K562 (cell line): ENCODE data around the gene RMND5B. TPM values are rescaled to one million over a fixed set of nuclear protein-coding genes. Genes with fewer than 3 reads are reported as not detected.
A peak's percentile ranks its signal among the peaks of the same experiment; 100 is the strongest.

Experiments used
- ARID1B ChIP-seq: fragments of 450-650 bp; IDR thresholded peaks from 2 replicates; pipeline ENCODE4 v1.6.1; 2016; ENCODE audit warnings: antibody characterized with exemption, mild to moderate bottlenecking, inconsistent platforms
- ARID2 ChIP-seq: fragments of 450-650 bp; IDR thresholded peaks from 2 replicates; pipeline ENCODE4 v1.6.1; 2017; ENCODE audit warnings: antibody characterized with exemption, mild to moderate bottlenecking
- CBX2 ChIP-seq: fragments of 200-600 bp; sonication (generic); IDR thresholded peaks from one replicate; pipeline ENCODE4 v1.6.1; 2012; ENCODE audit warnings: mild to moderate bottlenecking, low read length, inconsistent platforms; ENCODE audit not compliant: insufficient read depth, poor library complexity, severe bottlenecking
- CEBPB ChIP-seq: fragments of 450-650 bp; IDR thresholded peaks from 2 replicates; pipeline ENCODE4 v1.6.1; 2016; ENCODE audit warnings: missing genetic modification characterization, missing compliant biosample characterization
- CTCFL ChIP-seq: IDR thresholded peaks from 2 replicates; pipeline ENCODE4 v1.6.1; 2011; ENCODE audit warnings: borderline replicate concordance, low read depth, mild to moderate bottlenecking, moderate library complexity, low read length; ENCODE audit not compliant: insufficient read depth, poor library complexity, severe bottlenecking
- DIDO1 ChIP-seq: fragments of 450-650 bp; IDR thresholded peaks from 2 replicates; pipeline ENCODE4 v1.6.1; 2016; ENCODE audit warnings: low read depth, missing biosample characterization, missing genetic modification characterization
- E2F1 ChIP-seq: sonication (generic); formaldehyde crosslinking; IDR thresholded peaks from 2 replicates; pipeline ENCODE4 v1.8.1; 2023; ENCODE audit warnings: mild to moderate bottlenecking, missing genetic modification reagents, moderate library complexity
- E2F8 ChIP-seq: fragments of 450-650 bp; IDR thresholded peaks from 2 replicates; pipeline ENCODE4 v1.7.1; 2018; ENCODE audit warnings: mild to moderate bottlenecking, low read depth; ENCODE audit not compliant: partially characterized antibody
- HBP1 ChIP-seq: fragments of 450-650 bp; formaldehyde crosslinking; IDR thresholded peaks from 2 replicates; pipeline ENCODE4 v1.4.0; 2022; ENCODE audit warnings: missing genetic modification characterization
- JUND ChIP-seq, 2 experiments: IDR thresholded peaks; 2 replicates in 1 of 2; 3 replicates in 1 of 2; pipeline ENCODE4 v1.6.1; 2011; ENCODE audit warnings: borderline replicate concordance in 2 of 2, low read depth in 2 of 2, low read length in 2 of 2, improper control_type of control experiment in 1 of 2, missing biosample characterization in 1 of 2, missing genetic modification characterization in 1 of 2, missing genetic modification reagents in 1 of 2
- NCOA1 ChIP-seq: fragments of 450-650 bp; IDR thresholded peaks from 2 replicates; pipeline ENCODE4 v1.6.1; 2016; ENCODE audit warnings: low read depth
- PBX2 ChIP-seq, 2 experiments: IDR thresholded peaks in 1 of 2; conservative IDR thresholded peaks in 1 of 2; 2 replicates each; pipeline ENCODE4 v1.6.1; 2016; ENCODE audit warnings: low read depth in 2 of 2, mild to moderate bottlenecking in 1 of 2, missing compliant biosample characterization in 1 of 2, missing genetic modification characterization in 1 of 2, moderate library complexity in 1 of 2
- RBM39 ChIP-seq: fragments of 200-400 bp; formaldehyde crosslinking; optimal IDR thresholded peaks from 2 replicates; pipeline ENCODE3; 2018; ENCODE audit warnings: low read depth, low read length
- ZNF354B ChIP-seq: fragments of 250-450 bp; sonication (Bioruptor Pico); IDR thresholded peaks from 2 replicates; pipeline ENCODE4 v1.4.0; 2020
- ZNF77 ChIP-seq: fragments of 250-450 bp; sonication (Bioruptor Pico); IDR thresholded peaks from 2 replicates; pipeline ENCODE4 v1.5.0; 2020
- polyA plus RNA-seq, 8 experiments: library from polyadenylated mRNA; depleted of rRNA in 4 of 8; stranded (reverse) in 5 of 8; unstranded in 3 of 8; fragments of >200 nt; fragmentation: Nextera tagmentation in 2 of 8; fragmentation: Illumina TruSeq in 1 of 8; extraction: Ambion mirVana in 2 of 8; extraction: Trizol in 1 of 8; gene quantifications; 2 replicates each; pipeline versions ENCODE4 v1.2.1 to v1.2.3, GENCODE V29; 2011 to 2014; ENCODE audit warnings: inconsistent platforms in 1 of 8, missing spikeins in 1 of 8
- total RNA-seq, 7 experiments: library from RNA; depleted of rRNA in 6 of 7; stranded (reverse); fragments of >200 nt in 6 of 7; fragmentation: Illumina TruSeq in 2 of 7; extraction: Trizol in 2 of 7; gene quantifications; 2 replicates each; pipeline versions ENCODE4 v1.2.1 to v1.2.3, GENCODE V29; 2011 to 2021; ENCODE audit warnings: low replicate concordance in 1 of 7

Gene RMND5B
- total and polyA plus RNA-seq, 9 of the 15 experiments (the other 6 are each of a cell fraction or from before 2014, with no cell fraction given), result 2.6 to 57.0 (median 28.3) TPM

GRCh38 chr5:178130576-178131445 is at the start of gene RMND5B (continued):
- TF ChIP-seq CBX2 (no peak), ZNF354B (CRISPR knock-in tag) (no peak), PBX2 (CRISPR knock-in tag; IDR thresholded peaks at IDR 0.05; ENCODE audit: low read depth) (no peak), PBX2 (tag; conservative IDR thresholded peaks at IDR 0.05; ENCODE audit: low read depth) (no peak), DIDO1 (tag) (no peak), ARID1B (no peak), HBP1 (0 out of 2 replicates have a peak, but pooled peaks have one; percentile 11), RBM39 (no peak), CTCFL (no peak), E2F1 (peak; percentile 94), NCOA1 (peak; percentile 16; the same call in 1 of the 2 replicates), E2F8 (peak; percentile 83), CEBPB (tag) (no peak), JUND (IDR thresholded peaks at IDR 0.05; ENCODE audit: borderline replicate concordance, low read depth, low read length) (peak; percentile 97), JUND (tag; IDR thresholded peaks at IDR 0.05; ENCODE audit: borderline replicate concordance, low read depth, low read length) (no peak), ZNF77 (CRISPR knock-in tag) (no peak), ARID2 (no peak)
